ENCODE results near the gene HSP90AB1. TPM values are rescaled to one million over a fixed set of nuclear protein-coding genes. Genes with fewer than 3 reads are reported as not detected.

The HSP90AB1 gene
- 100 to 1,000 TPM; 345 to 750 (median 366) TPM for total RNA-seq
- polyA plus RNA-seq = 100 to 1,000 TPM; 422 to 558 TPM
- total RNA-seq = 1,821 reads per million, percentile 100 among the genes with 10 or more reads in this experiment

- Histone ChIP-seq H3K9me3 (ENCODE audit: control insufficient read depth in 2 of 3, low read length in 3 of 3) (no peaks in the 10 kb centered on the region), H3K4me1 (ENCODE audit: control insufficient read depth in 2 of 2, insufficient read depth in 2 of 2, low read length in 2 of 2) (peaks cover 15 to 19% of the 10 kb centered on the region in 2 donors), H3K36me3 (ENCODE audit: control insufficient read depth in 2 of 3, insufficient read depth in 3 of 3, low read length in 3 of 3) (peaks cover 9 to 44% (median 33%) of the 10 kb centered on the region in 3 experiments), H3K27me3 (ENCODE audit: control insufficient read depth in 2 of 2, insufficient read depth in 2 of 2, low read length in 2 of 2) (no peaks in the 10 kb centered on the region), H3K4me3 (ENCODE audit: low read length) (peak within 1 kb of the TSS; percentile 99), H3K27ac (ENCODE audit: low read depth, low read length) (peak within 1 kb of the TSS; percentile 93)
- Mint-ChIP-seq H3K4me1 (peaks cover 29 to 53% (median 44%) of the 10 kb centered on the region in 7 donors), H3K27me3 (peaks cover 0 to 12% (median 0%) of the 10 kb centered on the region in 5 donors), H3K4me3 (peak within 1 kb of the TSS; percentile 94 to 99 (median 98)), H3K27ac (peak within 1 kb of the TSS; percentile 96 to 100 (median 98)), H3K36me3 (peaks cover 14 to 41% (median 31%) of the 10 kb centered on the region in 5 donors), H3K9me3 (peaks cover 0 to 9% (median 0%) of the 10 kb centered on the region in 11 donors)
- POLR2A ChIA-PET = interaction anchor here (0.5 to 6.3 kb wide), 15 partner anchors 10 to 1797 kb away, joined by 3 to 142 read pairs (median 6); partner anchors contain the start of genes AARS2, GTPBP2, NFKBIE and SLC29A1
- CTCF ChIA-PET = interaction anchor here (0.6 to 2.8 kb wide), 8 partner anchors 9 to 66 kb away, joined by 3 to 22 read pairs (median 4); partner anchors contain the start of genes AARS2, SLC29A1 and SLC35B2
- intact Hi-C loops (cut with micrococcal nuclease) = loop anchor here (1.0 to 5.0 kb wide), 13 partner anchors 8 to 1474 kb away; partner anchors contain the start of genes MRPL14 (in 2 of the 2), NFKBIE (in 2 of the 2), SLC35B2 (in 2 of the 2) and TMEM63B (in 2 of the 2)
- DNase-seq = peak; percentile 78 to 98 (median 97)
- ATAC-seq = peak; percentile 90
Measured at GRCh38 chr6:44246663-44247337, at the start of gene HSP90AB1. TSS of gene HSP90AB1 (plus strand) at chr6:44247101. CDS start at chr6:44248630, 1,529 bp downstream.

GRCh38 chr6:44198684-44199083 is 48.2 kb upstream of the HSP90AB1 start:
- Histone ChIP-seq H3K4me1 (ENCODE audit: control insufficient read depth in 2 of 2, insufficient read depth in 2 of 2, low read length in 2 of 2) (no peaks in the 10 kb centered on the region), H3K36me3 (ENCODE audit: control insufficient read depth in 2 of 3, insufficient read depth in 3 of 3, low read length in 3 of 3) (no peaks in the 10 kb centered on the region), H3K4me3 (ENCODE audit: low read length) (no peak overlapping the region), H3K27ac (ENCODE audit: low read depth, low read length) (no peak overlapping the region), H3K27me3 (ENCODE audit: control insufficient read depth in 2 of 2, insufficient read depth in 2 of 2, low read length in 2 of 2) (no peaks in the 10 kb centered on the region), H3K9me3 (ENCODE audit: control insufficient read depth in 2 of 3, low read length in 3 of 3) (no peaks in the 10 kb centered on the region)
- DNase-seq (no peak), ATAC-seq (no peak)
- Mint-ChIP-seq H3K9me3 (no peaks in the 10 kb centered on the region), H3K27ac (no peak overlapping the region), H3K27me3 (peaks cover 0 to 16% (median 4%) of the 10 kb centered on the region in 5 donors), H3K36me3 (no peaks in the 10 kb centered on the region), H3K4me3 (no peak overlapping the region), H3K4me1 (no peaks in the 10 kb centered on the region)
- ChIA-PET POLR2A (no interaction called here), CTCF (no interaction called here)
- intact Hi-C loops (cut with micrococcal nuclease) = no loop called here

- H3K4me3 ChIP-seq (ENCODE audit: low read length) = no peak overlapping the region
- Mint-ChIP-seq H3K27me3 (peaks cover 0 to 15% (median 4%) of the 10 kb centered on the region in 5 donors), H3K9me3 (no peaks in the 10 kb centered on the region), H3K36me3 (no peaks in the 10 kb centered on the region), H3K4me1 (no peaks in the 10 kb centered on the region), H3K27ac (no peak overlapping the region), H3K4me3 (no peak overlapping the region)
- no peaks in the 10 kb centered on the region for H3K9me3 ChIP-seq (ENCODE audit: control insufficient read depth in 2 of 3, low read length in 3 of 3)
- ATAC-seq (no peak), DNase-seq (no peak)
- no peak overlapping the region for H3K27ac ChIP-seq (ENCODE audit: low read depth, low read length)
- H3K36me3 ChIP-seq (ENCODE audit: control insufficient read depth in 2 of 3, insufficient read depth in 3 of 3, low read length in 3 of 3) = no peaks in the 10 kb centered on the region
- ChIA-PET POLR2A (no interaction called here), CTCF (no interaction called here)
- H3K27me3 ChIP-seq (ENCODE audit: control insufficient read depth in 2 of 2, insufficient read depth in 2 of 2, low read length in 2 of 2) = no peaks in the 10 kb centered on the region
- intact Hi-C loops (cut with micrococcal nuclease) = no loop called here
- no peaks in the 10 kb centered on the region for H3K4me1 ChIP-seq (ENCODE audit: control insufficient read depth in 2 of 2, insufficient read depth in 2 of 2, low read length in 2 of 2)
Measured at GRCh38 chr6:44199883-44200282, 47.0 kb upstream of the HSP90AB1 start.

GRCh38 chr6:44201200-44201599 is 45.7 kb upstream of the HSP90AB1 start:
- Mint-ChIP-seq H3K9me3 (no peaks in the 10 kb centered on the region), H3K4me3 (no peak overlapping the region), H3K36me3 (no peaks in the 10 kb centered on the region), H3K27ac (no peak overlapping the region), H3K4me1 (no peaks in the 10 kb centered on the region), H3K27me3 (peaks cover 0 to 13% (median 4%) of the 10 kb centered on the region in 5 donors)
- Histone ChIP-seq H3K27ac (ENCODE audit: low read depth, low read length) (no peak overlapping the region), H3K9me3 (ENCODE audit: control insufficient read depth in 2 of 3, low read length in 3 of 3) (no peaks in the 10 kb centered on the region), H3K27me3 (ENCODE audit: control insufficient read depth in 2 of 2, insufficient read depth in 2 of 2, low read length in 2 of 2) (no peaks in the 10 kb centered on the region), H3K4me3 (ENCODE audit: low read length) (no peak overlapping the region), H3K36me3 (ENCODE audit: control insufficient read depth in 2 of 3, insufficient read depth in 3 of 3, low read length in 3 of 3) (no peaks in the 10 kb centered on the region), H3K4me1 (ENCODE audit: control insufficient read depth in 2 of 2, insufficient read depth in 2 of 2, low read length in 2 of 2) (no peaks in the 10 kb centered on the region)
- CTCF ChIA-PET = no interaction called here
- ATAC-seq (no peak), DNase-seq (no peak)
- intact Hi-C loops (cut with micrococcal nuclease) = no loop called here
- POLR2A ChIA-PET = no interaction called here

GRCh38 chr6:44201638-44202303 is 45.1 kb upstream of the HSP90AB1 start:
- no peaks in the 10 kb centered on the region for H3K36me3 ChIP-seq (ENCODE audit: control insufficient read depth in 2 of 3, insufficient read depth in 3 of 3, low read length in 3 of 3)
- ChIA-PET POLR2A (no interaction called here), CTCF (no interaction called here)
- H3K27ac ChIP-seq (ENCODE audit: low read depth, low read length) = no peak overlapping the region
- no peaks in the 10 kb centered on the region for H3K9me3 ChIP-seq (ENCODE audit: control insufficient read depth in 2 of 3, low read length in 3 of 3)
- Mint-ChIP-seq H3K36me3 (no peaks in the 10 kb centered on the region), H3K27ac (no peak overlapping the region), H3K4me3 (no peak overlapping the region), H3K4me1 (peaks cover 0 to 2% (median 0%) of the 10 kb centered on the region in 7 donors), H3K27me3 (peaks cover 0 to 17% (median 5%) of the 10 kb centered on the region in 5 donors), H3K9me3 (no peaks in the 10 kb centered on the region)
- H3K27me3 ChIP-seq (ENCODE audit: control insufficient read depth in 2 of 2, insufficient read depth in 2 of 2, low read length in 2 of 2) = no peaks in the 10 kb centered on the region
- no peak for ATAC-seq
- no peak for DNase-seq
- no peaks in the 10 kb centered on the region for H3K4me1 ChIP-seq (ENCODE audit: control insufficient read depth in 2 of 2, insufficient read depth in 2 of 2, low read length in 2 of 2)
- no peak overlapping the region for H3K4me3 ChIP-seq (ENCODE audit: low read length)
- intact Hi-C loops (cut with micrococcal nuclease) = no loop called here

- Mint-ChIP-seq H3K4me1 (peaks cover 0 to 2% (median 0%) of the 10 kb centered on the region in 7 donors), H3K27ac (peak overlapping the region in 1 of 9 donors; percentile 62), H3K36me3 (no peaks in the 10 kb centered on the region), H3K4me3 (no peak overlapping the region), H3K9me3 (no peaks in the 10 kb centered on the region), H3K27me3 (peaks cover 0 to 17% (median 5%) of the 10 kb centered on the region in 5 donors)
- DNase-seq (no peak), ATAC-seq (no peak)
- POLR2A ChIA-PET = no interaction called here
- no peaks in the 10 kb centered on the region for H3K27me3 ChIP-seq (ENCODE audit: control insufficient read depth in 2 of 2, insufficient read depth in 2 of 2, low read length in 2 of 2)
- no peaks in the 10 kb centered on the region for H3K9me3 ChIP-seq (ENCODE audit: control insufficient read depth in 2 of 3, low read length in 3 of 3)
- H3K4me1 ChIP-seq (ENCODE audit: control insufficient read depth in 2 of 2, insufficient read depth in 2 of 2, low read length in 2 of 2) = no peaks in the 10 kb centered on the region
- intact Hi-C loops (cut with micrococcal nuclease) = no loop called here
- H3K36me3 ChIP-seq (ENCODE audit: control insufficient read depth in 2 of 3, insufficient read depth in 3 of 3, low read length in 3 of 3) = no peaks in the 10 kb centered on the region
- no peak overlapping the region for H3K4me3 ChIP-seq (ENCODE audit: low read length)
- CTCF ChIA-PET = no interaction called here
- no peak overlapping the region for H3K27ac ChIP-seq (ENCODE audit: low read depth, low read length)
Measured at GRCh38 chr6:44202332-44202971, 44.4 kb upstream of the HSP90AB1 start.

Data from naive thymus-derived CD4-positive, alpha-beta T cell (primary cell).